Measurements from ENCODE around the gene ACKR2. TPM values are rescaled to one million over a fixed set of nuclear protein-coding genes. Genes with fewer than 3 reads are reported as not detected.

ACKR2 gene
- total RNA-seq, 1 experiment from 2014 or later = 0.28 TPM

- H3K9me3 Mint-ChIP-seq = no peaks in the 10 kb centered on the region
- H3K27ac Mint-ChIP-seq = 0 out of 2 replicates have a peak overlapping the region, but pooled peaks have one; percentile 64
- H3K4me1 Mint-ChIP-seq = peaks cover 38% of the 10 kb centered on the region
- H3K36me3 Mint-ChIP-seq = peaks cover 13% of the 10 kb centered on the region
- DNase-seq (ENCODE audit: low spot score) = no peak
- peaks cover 16% of the 10 kb centered on the region for H3K27me3 Mint-ChIP-seq (ENCODE audit: low read depth)
- TF ChIP-seq ETV6 (CRISPR knock-in tag; IDR thresholded peaks at IDR 0.05) (no peak), MYBL2 (CRISPR knock-in tag; IDR thresholded peaks at IDR 0.05) (no peak), PREB (CRISPR knock-in tag; IDR thresholded peaks at IDR 0.05; ENCODE audit: borderline replicate concordance) (no peak), TCF7 (CRISPR knock-in tag; IDR thresholded peaks at IDR 0.05; ENCODE audit: low read depth) (no peak), ATF2 (CRISPR knock-in tag; IDR thresholded peaks at IDR 0.05; ENCODE audit: borderline replicate concordance, low read depth) (no peak), E2F4 (CRISPR knock-in tag; IDR thresholded peaks at IDR 0.05; ENCODE audit: borderline replicate concordance, low read depth) (no peak), RORB (CRISPR knock-in tag; IDR thresholded peaks at IDR 0.05) (no peak), ZNF232 (CRISPR knock-in tag; IDR thresholded peaks at IDR 0.05) (no peak), USF2 (CRISPR knock-in tag; IDR thresholded peaks at IDR 0.05) (no peak)
- POLR2A ChIA-PET = no interaction called here
- H3K4me3 Mint-ChIP-seq = no peak overlapping the region
- ATAC-seq = no peak
- CTCF ChIA-PET = interaction anchor here (2.2 kb wide), 1 partner anchor 30 kb away, joined by 6 read pairs; no protein-coding TSS in a partner anchor
Observed at GRCh38 chr3:42801048-42801620, 8.1 kb upstream of the ACKR2 start.

GRCh38 chr3:42801784-42802183 lies 7.5 kb upstream of the ACKR2 start:
- peaks cover 22% of the 10 kb centered on the region for H3K27me3 Mint-ChIP-seq (ENCODE audit: low read depth)
- ATAC-seq = no peak
- TF ChIP-seq ZNF121 (CRISPR knock-in tag; IDR thresholded peaks at IDR 0.05) (peak; percentile 92), SP1 (CRISPR knock-in tag; conservative IDR thresholded peaks at IDR 0.05) (no peak)
- no peak for DNase-seq (ENCODE audit: low spot score)
- CTCF ChIA-PET = no interaction called here
- peaks cover 10% of the 10 kb centered on the region for H3K36me3 Mint-ChIP-seq
- POLR2A ChIA-PET = no interaction called here
- peaks cover 35% of the 10 kb centered on the region for H3K4me1 Mint-ChIP-seq
- no peaks in the 10 kb centered on the region for H3K9me3 Mint-ChIP-seq
- no peak overlapping the region for H3K27ac Mint-ChIP-seq
- no peak overlapping the region; the same call in 1 of the 2 replicates for H3K4me3 Mint-ChIP-seq

- ChIA-PET POLR2A (interaction anchor here (0.6 to 2.3 kb wide), 4 partner anchors 27 to 212 kb away, joined by 4 to 6 read pairs (median 6); partner anchors contain the start of genes NKTR and SS18L2), CTCF (interaction anchor here (0.7 to 2.7 kb wide), 6 partner anchors 15 to 53 kb away, joined by 3 to 10 read pairs (median 4); no protein-coding TSS in a partner anchor)
- TF ChIP-seq NFYB (CRISPR knock-in tag; conservative IDR thresholded peaks at IDR 0.05; ENCODE audit: low read depth) (no peak), CREB1 (CRISPR knock-in tag; IDR thresholded peaks at IDR 0.05) (no peak), ZNF396 (CRISPR knock-in tag; IDR thresholded peaks at IDR 0.05; ENCODE audit: borderline replicate concordance) (0 out of 2 replicates have a peak, but pooled peaks have one; percentile 20), ZNF121 (CRISPR knock-in tag; IDR thresholded peaks at IDR 0.05) (no peak), IRF1 (CRISPR knock-in tag; IDR thresholded peaks at IDR 0.05) (no peak), RELA (CRISPR knock-in tag; IDR thresholded peaks at IDR 0.05; ENCODE audit: borderline replicate concordance) (no peak), ELF4 (CRISPR knock-in tag; IDR thresholded peaks at IDR 0.05; ENCODE audit: low read depth) (no peak), PREB (CRISPR knock-in tag; IDR thresholded peaks at IDR 0.05; ENCODE audit: borderline replicate concordance) (no peak), PRRX2 (CRISPR knock-in tag; IDR thresholded peaks at IDR 0.05) (no peak)
- peak overlapping the region; percentile 95 for H3K4me3 Mint-ChIP-seq
- H3K4me1 Mint-ChIP-seq = peaks cover 37% of the 10 kb centered on the region
- DNase-seq (ENCODE audit: low spot score) (no peak), ATAC-seq (no peak)
- H3K27me3 Mint-ChIP-seq (ENCODE audit: low read depth) = peaks cover 22% of the 10 kb centered on the region
- H3K27ac Mint-ChIP-seq = peak overlapping the region; percentile 83
- no peaks in the 10 kb centered on the region for H3K9me3 Mint-ChIP-seq
- peaks cover 10% of the 10 kb centered on the region for H3K36me3 Mint-ChIP-seq
Observed at GRCh38 chr3:42802876-42803413, 6.3 kb upstream of the ACKR2 start.
